ENCODE measurements around the gene NHEJ1. TPM values are rescaled to one million over a fixed set of nuclear protein-coding genes. Genes with fewer than 3 reads are reported as not detected.

NHEJ1 gene
- total RNA-seq, 2 donors from 2014 or later = 15.2 to 16.9 TPM

GRCh38 chr2:219029829-219030165 lies 130.8 kb downstream of the NHEJ1 start:
- peak; percentile 39 for TF ChIP-seq POLR2AphosphoS5 (IDR thresholded peaks at IDR 0.05)
- TF ChIP-seq CTCF (IDR thresholded peaks at IDR 0.05) = peak; percentile 88 to 95 (median 92)
- no peak for TF ChIP-seq POLR2A (IDR thresholded peaks at IDR 0.05)
- intact Hi-C loops (cut with DNase I) = no loop called here

GRCh38 chr2:219028996-219029828 lies 131.4 kb downstream of the NHEJ1 start:
- H3K27me3 ChIP-seq (replicated peaks; ENCODE audit: insufficient read depth) = no peaks in the 10 kb centered on the region
- no peak overlapping the region for H3K27ac ChIP-seq
- H3K4me3 ChIP-seq = no peak overlapping the region
- TF ChIP-seq POLR2AphosphoS5 (IDR thresholded peaks at IDR 0.05) (no peak), CTCF (IDR thresholded peaks at IDR 0.05) (no peak), POLR2A (IDR thresholded peaks at IDR 0.05) (no peak)
- intact Hi-C loops (cut with DNase I) = no loop called here
- no peaks in the 10 kb centered on the region for H3K4me1 ChIP-seq (replicated peaks)
- no peaks in the 10 kb centered on the region for H3K9me3 ChIP-seq
- DNase-seq (ENCODE audit: low spot score) = no peak
- H3K36me3 ChIP-seq = no peaks in the 10 kb centered on the region
- WGBS = 81% methylated on average over 12 of the region's 13 CpGs

More at GRCh38 chr2:219029829-219030165, 130.8 kb downstream of the NHEJ1 start:
- Histone ChIP-seq H3K27ac (no peak overlapping the region), H3K36me3 (no peaks in the 10 kb centered on the region), H3K4me3 (no peak overlapping the region), H3K27me3 (replicated peaks; ENCODE audit: insufficient read depth) (no peaks in the 10 kb centered on the region), H3K9me3 (no peaks in the 10 kb centered on the region), H3K4me1 (replicated peaks) (no peaks in the 10 kb centered on the region)
- WGBS = 45% methylated on average over 9 of the region's 9 CpGs
- DNase-seq (ENCODE audit: low spot score) = peak; percentile 77

GRCh38 chr2:219028141-219028540 lies 132.5 kb downstream of the NHEJ1 start:
- no peak overlapping the region for H3K27ac ChIP-seq
- no peaks in the 10 kb centered on the region for H3K27me3 ChIP-seq (replicated peaks; ENCODE audit: insufficient read depth)
- no peak for TF ChIP-seq POLR2AphosphoS5 (IDR thresholded peaks at IDR 0.05)
- no peaks in the 10 kb centered on the region for H3K4me1 ChIP-seq (replicated peaks)
- intact Hi-C loops (cut with DNase I) = no loop called here
- H3K9me3 ChIP-seq = no peaks in the 10 kb centered on the region
- H3K36me3 ChIP-seq = no peaks in the 10 kb centered on the region
- no peak overlapping the region for H3K4me3 ChIP-seq
- 78% methylated on average over 5 of the region's 5 CpGs for WGBS
- no peak for DNase-seq (ENCODE audit: low spot score)

GRCh38 chr2:219027511-219028055 lies 133.0 kb downstream of the NHEJ1 start:
- Histone ChIP-seq H3K27me3 (replicated peaks; ENCODE audit: insufficient read depth) (no peaks in the 10 kb centered on the region), H3K36me3 (no peaks in the 10 kb centered on the region), H3K27ac (no peak overlapping the region), H3K4me3 (no peak overlapping the region), H3K9me3 (no peaks in the 10 kb centered on the region), H3K4me1 (replicated peaks) (no peaks in the 10 kb centered on the region)
- WGBS = 91% methylated on average over 22 of the region's 22 CpGs
- DNase-seq (ENCODE audit: low spot score) = no peak
- intact Hi-C loops (cut with DNase I) = no loop called here
- no peak for TF ChIP-seq POLR2A (IDR thresholded peaks at IDR 0.05)
- no peak for TF ChIP-seq CTCF (IDR thresholded peaks at IDR 0.05)
- TF ChIP-seq POLR2AphosphoS5 (IDR thresholded peaks at IDR 0.05) = no peak

- WGBS = 83% methylated on average over 7 of the region's 7 CpGs
Observed at GRCh38 chr2:219026946-219027345, 133.7 kb downstream of the NHEJ1 start.

More at GRCh38 chr2:219026946-219027345, 133.7 kb downstream of the NHEJ1 start:
- no peak overlapping the region for H3K4me3 ChIP-seq
- no peaks in the 10 kb centered on the region for H3K27me3 ChIP-seq (replicated peaks; ENCODE audit: insufficient read depth)
- no peaks in the 10 kb centered on the region for H3K36me3 ChIP-seq
- no peaks in the 10 kb centered on the region for H3K4me1 ChIP-seq (replicated peaks)
- TF ChIP-seq POLR2AphosphoS5 (IDR thresholded peaks at IDR 0.05) (no peak), CTCF (IDR thresholded peaks at IDR 0.05) (no peak), POLR2A (IDR thresholded peaks at IDR 0.05) (no peak)
- no peak for DNase-seq (ENCODE audit: low spot score)
- no peaks in the 10 kb centered on the region for H3K9me3 ChIP-seq
- intact Hi-C loops (cut with DNase I) = no loop called here
- H3K27ac ChIP-seq = no peak overlapping the region
